Erythroblast (primary cell): ENCODE data around the gene FAM83E.

ENCODE experiments used
- GATA1 ChIP-seq: IDR thresholded peaks from 2 replicates; pipeline ENCODE4 v1.6.1; 2011; ENCODE audit warnings: low read depth, mild to moderate bottlenecking, control low read depth, low read length, moderate library complexity
- POLR2A ChIP-seq: IDR thresholded peaks from 2 replicates; pipeline ENCODE4 v1.6.1; 2011; ENCODE audit warnings: mild to moderate bottlenecking, low read length

- TF ChIP-seq POLR2A (no peak), GATA1 (no peak)
Measured at GRCh38 chr19:48632692-48633147, 17.8 kb upstream of the FAM83E start.
